DMS79 (cell line): ENCODE measurements around the gene ARIH2.
A peak's percentile ranks its signal among the peaks of the same experiment; 100 is the strongest.

Experiments used
- DNase-seq: peaks from one replicate; lab custom pipeline; 2025; lab: John Stamatoyannopoulos, UW

ARIH2 gene

GRCh38 chr3:48929358-48930035 is 10.9 kb downstream of the ARIH2 start:
- DNase-seq: no peak

- DNase-seq: no peak
These were observed 11.9 kb downstream of the ARIH2 start for GRCh38 chr3:48930590-48930989.

GRCh38 chr3:48931944-48932580 is 13.4 kb downstream of the ARIH2 start:
- no peak for DNase-seq

GRCh38 chr3:48934333-48934991 is 15.8 kb downstream of the ARIH2 start:
- no peak for DNase-seq

GRCh38 chr3:48935530-48935929 is 16.9 kb downstream of the ARIH2 start:
- no peak for DNase-seq

- DNase-seq: no peak
These were observed 19.5 kb downstream of the ARIH2 start for GRCh38 chr3:48938156-48938555.

GRCh38 chr3:48938689-48939088 is 20.0 kb downstream of the ARIH2 start:
- no peak for DNase-seq

- DNase-seq: no peak
These were observed 26.8 kb downstream of the ARIH2 start for GRCh38 chr3:48945432-48945831.

GRCh38 chr3:48945891-48946549 is 27.4 kb downstream of the ARIH2 start:
- no peak for DNase-seq

GRCh38 chr3:48949376-48949717 is 30.7 kb downstream of the ARIH2 start:
- no peak for DNase-seq

GRCh38 chr3:48950051-48950450 is 31.4 kb downstream of the ARIH2 start:
- DNase-seq: no peak

- no peak for DNase-seq
These were observed 33.1 kb downstream of the ARIH2 start for GRCh38 chr3:48951764-48952163.

GRCh38 chr3:48952510-48953118 is 34.0 kb downstream of the ARIH2 start:
- DNase-seq: peak; percentile 0

- no peak for DNase-seq
These were observed 38.5 kb downstream of the ARIH2 start for GRCh38 chr3:48957006-48957705.

GRCh38 chr3:48960841-48961413 is 42.3 kb downstream of the ARIH2 start:
- DNase-seq: no peak

- no peak for DNase-seq
These were observed 43.7 kb downstream of the ARIH2 start for GRCh38 chr3:48962340-48962739.

GRCh38 chr3:48962939-48963338 is 44.3 kb downstream of the ARIH2 start:
- no peak for DNase-seq

GRCh38 chr3:48963591-48963990 is 44.9 kb downstream of the ARIH2 start:
- DNase-seq: no peak

- no peak for DNase-seq
These were observed 47.7 kb downstream of the ARIH2 start for GRCh38 chr3:48966367-48966766.

- no peak for DNase-seq
These were observed 48.3 kb downstream of the ARIH2 start for GRCh38 chr3:48966876-48967361.

GRCh38 chr3:48970586-48970985 is 51.9 kb downstream of the ARIH2 start:
- no peak for DNase-seq
